Activated naive CD8-positive, alpha-beta T cell treated with anti-CD3 and anti-CD28 coated beads, Interleukin-2, amount 50 U/mL, for 16 hours (primary cell): ENCODE results near the gene OR6J1.
"Not testable (repeated sequence)": the region's sequence is repeated elsewhere in the genome, so short reads cannot be mapped to it uniquely, and the experiment has no call there.

ENCODE experiments used
- DNase-seq: peaks from one replicate; pipeline ENCODE4 v3.0.0-alpha.2; 2020; ENCODE audit warnings: low read depth, low spot score

OR6J1 gene

DNA sequence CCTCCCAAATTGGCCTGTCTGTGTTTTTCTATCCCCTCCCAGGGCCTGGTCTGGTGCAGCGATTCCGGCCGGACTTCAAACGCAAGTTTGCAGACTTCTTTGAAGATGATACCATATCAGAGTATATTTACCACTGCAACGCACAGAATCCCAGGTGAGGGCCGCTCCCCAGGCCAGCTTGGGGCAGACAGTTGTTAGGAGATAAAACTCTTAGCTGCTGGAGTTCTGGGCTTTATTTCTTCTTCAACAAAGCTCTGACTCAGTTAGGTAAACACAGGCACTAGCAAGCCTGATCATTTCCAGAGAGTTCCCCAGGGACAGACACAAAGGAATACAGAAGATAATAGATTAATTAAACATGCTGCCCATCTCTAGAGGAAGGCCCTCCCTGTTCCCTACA, 37.8 kb downstream of the OR6J1 start:
- DNase-seq, result no peak

DNA sequence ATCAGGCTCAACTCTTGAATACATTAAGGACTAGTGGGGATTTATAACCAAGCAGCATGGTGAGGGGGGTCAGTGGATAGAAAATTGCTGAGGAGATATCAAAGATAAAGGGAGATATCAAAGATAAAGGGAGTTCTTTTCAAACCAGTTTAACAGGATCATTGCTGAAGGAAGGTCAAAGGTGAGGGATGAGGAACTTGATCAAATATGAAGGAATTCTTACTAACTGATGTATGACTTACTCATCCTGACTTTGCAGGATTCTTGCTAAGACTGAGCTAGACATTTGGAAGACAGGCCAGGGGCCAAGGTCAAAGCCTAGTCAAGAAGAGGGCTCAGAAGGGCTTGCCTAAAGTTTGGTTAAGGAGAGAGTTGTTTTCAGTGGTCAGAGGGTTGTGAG, 41.3 kb downstream of the OR6J1 start:
- DNase-seq, result no peak

DNA sequence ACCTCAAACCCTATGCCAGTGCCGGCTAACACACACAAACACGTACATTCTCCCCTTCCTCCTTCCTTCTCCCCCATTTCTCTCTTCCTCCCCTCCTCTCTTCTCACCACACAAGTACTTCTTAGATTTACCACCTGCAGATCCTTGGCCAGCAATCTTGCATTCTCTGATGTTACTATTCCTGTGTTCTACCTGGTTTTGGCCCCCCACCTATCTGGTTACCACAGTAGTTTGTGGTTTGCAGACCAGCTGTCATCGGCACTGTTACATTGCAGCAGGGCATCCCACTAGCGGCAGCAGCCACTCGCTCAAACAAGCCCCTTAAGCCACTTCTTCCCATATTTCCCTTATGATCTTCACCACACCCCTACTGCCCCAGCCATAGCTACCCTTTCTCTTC, 42.2 kb downstream of the OR6J1 start:
- no peak for DNase-seq

DNA sequence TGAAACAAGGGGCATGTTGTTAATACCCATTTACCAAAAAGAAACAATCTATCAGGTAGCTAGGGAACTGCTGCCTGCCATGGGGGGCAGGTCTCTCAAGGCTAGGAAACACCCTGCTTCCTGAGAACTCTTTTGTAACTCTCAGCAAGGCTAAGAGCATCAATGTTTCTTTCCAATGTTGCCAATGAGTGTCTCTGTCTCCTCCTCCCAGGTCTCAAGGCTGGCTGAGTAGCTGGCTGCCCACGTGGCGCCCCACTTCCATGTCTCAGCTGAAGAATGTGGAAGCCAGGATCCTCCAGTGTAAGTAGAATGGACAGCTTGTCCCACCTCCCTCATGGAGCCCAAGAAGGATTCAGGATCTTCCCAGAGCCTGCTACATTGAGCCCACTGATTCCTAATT, 42.7 kb downstream of the OR6J1 start:
- DNase-seq, result no peak

DNA sequence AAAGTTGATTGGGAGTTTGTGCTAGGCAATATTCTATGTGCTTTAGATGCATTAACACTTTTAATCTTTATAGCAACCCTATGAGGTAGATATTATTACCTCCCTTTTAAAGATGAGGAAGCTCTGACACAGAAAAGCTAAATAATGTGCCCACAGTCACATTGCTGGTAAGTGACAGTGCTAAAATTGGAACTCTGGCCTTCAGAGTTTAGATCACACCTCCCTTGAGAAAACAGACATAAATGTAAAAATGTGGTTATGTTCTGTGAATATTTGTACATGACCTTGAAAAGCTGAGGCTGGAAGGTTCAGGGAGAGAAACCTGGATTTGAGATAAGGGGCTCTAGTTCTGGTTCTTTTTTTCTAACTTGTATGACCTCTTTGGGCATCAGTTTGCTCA, 44.1 kb downstream of the OR6J1 start:
- no peak for DNase-seq

DNA sequence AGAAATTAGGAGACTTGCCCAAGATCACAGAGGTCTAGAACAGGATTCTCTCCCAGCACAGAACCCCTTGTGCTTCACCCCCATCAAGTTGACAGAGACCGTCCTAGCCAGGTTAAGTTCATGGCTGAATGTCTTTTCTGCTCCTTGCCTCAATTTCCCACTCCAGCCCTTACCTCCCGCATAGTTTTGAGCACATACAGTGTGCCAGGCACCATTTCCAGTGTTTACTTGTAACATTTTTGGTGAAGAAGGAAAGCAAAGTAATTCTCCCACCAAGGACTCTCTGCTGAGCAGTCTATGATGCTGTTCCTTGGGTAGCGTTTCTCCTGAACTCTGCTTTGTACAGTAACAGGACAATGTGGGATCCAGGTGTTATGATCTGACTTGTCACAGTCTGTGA, 44.8 kb downstream of the OR6J1 start:
- DNase-seq, result no peak

DNA sequence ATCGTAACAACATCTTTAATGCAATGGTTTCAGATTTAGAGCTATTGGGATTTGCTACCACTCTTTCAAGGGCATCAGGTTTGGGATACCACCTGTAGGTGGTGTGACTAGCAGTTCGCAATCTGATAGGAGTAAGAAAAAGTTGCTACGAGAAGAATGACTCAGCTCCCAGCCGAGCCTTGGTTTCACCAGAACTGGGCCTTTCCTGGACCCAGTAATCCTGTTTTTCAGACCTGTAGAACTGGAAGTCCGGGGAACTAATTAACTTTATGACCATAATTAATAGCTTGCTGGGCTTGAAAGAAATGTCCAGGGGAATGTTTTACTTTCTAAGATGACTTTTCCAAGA, 45.3 kb downstream of the OR6J1 start:
- DNase-seq, result no peak

DNA sequence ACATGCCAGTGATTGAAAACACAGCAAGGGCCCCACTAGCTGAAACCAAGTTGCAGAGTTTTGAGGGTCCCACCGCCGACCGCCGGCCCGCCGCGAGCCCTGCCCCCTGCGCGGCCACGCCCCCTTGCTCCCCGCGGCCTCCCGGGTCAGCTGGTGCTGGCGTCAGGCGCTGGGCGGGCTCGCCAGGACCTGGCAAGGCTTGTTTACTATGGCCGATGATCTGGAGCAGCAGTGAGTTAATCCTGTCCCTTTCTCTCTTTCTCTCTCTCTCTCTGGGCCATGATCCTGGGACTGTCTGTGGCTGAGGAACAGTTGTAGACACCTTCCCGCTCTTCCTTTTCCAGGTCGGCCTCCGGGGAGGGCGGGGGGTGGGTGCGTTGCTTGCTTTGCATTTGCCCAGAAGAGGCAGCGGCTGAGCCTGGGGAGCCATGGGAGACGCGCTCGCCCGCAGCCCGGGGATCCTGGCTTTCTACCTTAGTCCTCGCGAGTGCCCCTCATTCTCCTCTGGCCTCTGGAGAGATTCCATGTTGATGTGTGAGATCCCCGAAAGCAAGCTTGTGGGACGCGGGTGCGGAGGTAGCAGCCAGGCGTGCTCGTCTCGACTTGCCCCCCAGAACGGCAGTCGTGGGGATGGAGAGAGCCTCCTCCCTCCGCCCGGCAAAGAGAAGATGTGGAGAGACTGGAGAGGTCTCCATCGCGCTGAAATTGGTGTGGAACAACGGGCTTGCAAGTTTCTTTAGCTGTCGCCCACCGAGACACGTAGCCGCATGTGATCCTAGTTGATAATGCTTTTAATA, 45.9 kb downstream of the OR6J1 start, which contains the start of gene ABHD4:
TSS of gene ABHD4 (plus strand) at position 202 of the 797 bp plus-strand sequence. CDS start at position 209, 7 bp downstream.
- DNase-seq, result no peak

DNA sequence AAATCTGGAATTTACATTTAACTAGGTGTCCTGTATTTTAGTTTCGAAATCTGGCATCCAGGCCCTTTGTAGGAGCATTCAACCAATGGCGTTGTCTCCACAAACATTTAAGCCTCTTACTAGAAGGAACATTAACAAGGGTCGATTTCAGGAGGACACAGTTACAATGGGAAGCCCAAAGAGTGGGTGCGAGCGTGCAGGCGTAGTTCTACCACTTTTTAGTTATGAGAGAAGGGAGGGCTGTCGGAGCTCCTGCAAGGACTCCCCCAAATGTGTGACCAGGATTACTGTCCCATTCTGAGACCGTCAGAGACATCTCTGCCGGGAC, 46.4 kb downstream of the OR6J1 start:
- DNase-seq, result no peak

DNA sequence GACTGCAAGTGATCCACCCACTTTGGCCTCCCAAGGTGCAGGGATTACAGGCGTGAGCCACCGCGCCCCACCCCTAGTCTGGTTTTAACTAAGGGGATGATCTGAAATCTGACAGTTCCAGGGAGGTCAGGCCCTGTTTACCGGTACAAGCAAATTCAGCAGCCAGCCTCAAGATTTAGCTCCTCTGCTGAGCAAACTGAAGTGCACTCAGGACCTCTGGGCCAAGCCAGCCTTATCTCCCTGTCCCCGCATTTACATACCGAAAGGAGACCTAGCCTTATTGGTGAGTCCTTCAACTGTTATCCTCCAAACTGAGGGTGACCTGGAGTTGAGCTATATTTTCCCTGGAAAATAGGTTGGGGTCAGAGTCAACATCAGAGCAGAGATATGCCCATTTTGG, 46.9 kb downstream of the OR6J1 start:
- DNase-seq, result no peak

DNA sequence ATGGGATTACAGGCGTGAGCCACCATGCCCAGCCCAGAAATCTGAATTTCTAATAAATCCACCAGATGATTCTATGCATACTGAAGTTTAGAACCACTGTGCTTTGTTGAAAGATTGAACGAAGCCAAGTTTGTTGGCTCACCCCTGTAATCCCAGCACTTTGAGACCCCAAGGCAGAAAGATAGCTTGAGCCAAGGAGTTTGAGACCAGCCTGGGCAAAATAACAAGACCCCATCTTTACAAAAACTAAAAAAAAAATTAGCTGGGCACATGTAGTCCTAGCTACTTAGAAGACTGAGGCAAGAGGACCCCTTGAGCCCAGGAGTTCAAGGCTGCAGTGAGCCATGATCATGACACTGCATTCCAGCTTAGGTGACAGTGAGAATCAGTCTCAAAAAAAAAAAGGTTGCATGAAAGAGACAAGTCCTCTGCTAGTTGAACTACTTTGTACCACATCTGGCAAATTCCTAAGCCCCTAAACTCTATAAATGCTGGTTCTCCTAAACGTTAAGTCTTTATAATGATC, 47.7 kb downstream of the OR6J1 start:
- DNase-seq, result no peak

DNA sequence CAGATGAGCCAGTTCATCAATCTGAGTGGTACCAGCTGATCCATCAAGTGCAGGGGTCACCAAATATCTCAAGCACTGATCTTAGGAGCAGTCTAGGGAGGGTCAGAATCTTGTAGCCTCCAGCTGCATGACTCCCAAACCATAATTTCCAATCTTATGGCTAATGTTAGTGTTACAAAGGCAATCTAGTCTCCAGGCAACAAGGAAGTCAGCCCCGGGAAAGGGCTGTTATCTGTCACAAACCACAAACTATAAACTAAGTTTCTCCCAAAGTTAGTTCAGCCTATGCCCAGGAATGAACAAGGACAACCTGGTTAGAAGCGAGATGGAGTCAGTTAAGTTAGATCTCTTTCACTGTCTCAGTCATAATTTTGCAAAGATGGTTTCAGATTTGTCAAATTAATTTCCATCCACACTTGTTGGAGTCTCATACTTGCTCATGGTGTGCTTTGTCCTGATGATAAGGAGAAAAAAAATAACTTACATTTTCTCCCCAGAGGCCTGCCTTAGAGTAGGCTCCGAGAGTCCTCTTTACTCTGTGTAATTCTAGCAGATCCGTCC, 49.9 kb downstream of the OR6J1 start:
- DNase-seq, result no peak

DNA sequence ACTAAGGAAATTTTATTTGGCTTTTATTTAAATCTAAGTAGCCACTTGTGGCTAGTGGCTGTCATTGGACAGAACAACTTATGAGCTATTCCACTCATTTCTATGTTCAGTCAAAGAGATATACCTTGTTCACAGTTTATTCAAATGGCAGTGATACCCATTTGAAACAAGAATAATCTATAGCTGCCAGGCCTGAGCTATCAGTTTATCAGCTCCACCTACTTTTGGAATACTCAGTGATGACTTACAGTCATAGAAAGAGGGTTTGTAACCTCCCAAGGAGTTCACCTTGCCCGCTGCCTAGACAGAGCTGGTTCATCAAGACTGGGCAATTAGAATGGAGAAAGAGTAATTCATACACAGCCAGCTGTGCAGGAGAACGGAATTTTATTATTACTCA, 50.6 kb downstream of the OR6J1 start:
- DNase-seq, result no peak

DNA sequence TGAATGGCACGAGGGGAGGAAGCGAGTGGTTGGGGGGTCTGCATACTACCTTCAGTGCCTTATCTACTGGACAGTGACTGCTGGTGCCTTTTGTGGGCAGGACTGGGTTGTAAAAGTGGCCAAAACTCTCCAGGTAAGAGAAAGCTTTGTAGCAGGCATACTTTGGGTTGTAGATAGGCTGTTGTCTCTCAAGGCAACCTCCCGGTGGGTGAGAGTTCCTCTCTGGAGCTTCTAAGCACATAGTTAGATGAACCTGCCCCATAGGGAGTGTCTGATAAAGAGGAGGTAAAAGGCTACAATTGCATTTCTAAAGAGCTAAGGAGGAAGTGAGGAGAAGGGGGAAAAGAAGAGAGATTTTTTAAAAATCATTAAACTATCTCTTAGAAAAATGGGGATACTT, 51.0 kb downstream of the OR6J1 start:
- DNase-seq, result no peak

DNA sequence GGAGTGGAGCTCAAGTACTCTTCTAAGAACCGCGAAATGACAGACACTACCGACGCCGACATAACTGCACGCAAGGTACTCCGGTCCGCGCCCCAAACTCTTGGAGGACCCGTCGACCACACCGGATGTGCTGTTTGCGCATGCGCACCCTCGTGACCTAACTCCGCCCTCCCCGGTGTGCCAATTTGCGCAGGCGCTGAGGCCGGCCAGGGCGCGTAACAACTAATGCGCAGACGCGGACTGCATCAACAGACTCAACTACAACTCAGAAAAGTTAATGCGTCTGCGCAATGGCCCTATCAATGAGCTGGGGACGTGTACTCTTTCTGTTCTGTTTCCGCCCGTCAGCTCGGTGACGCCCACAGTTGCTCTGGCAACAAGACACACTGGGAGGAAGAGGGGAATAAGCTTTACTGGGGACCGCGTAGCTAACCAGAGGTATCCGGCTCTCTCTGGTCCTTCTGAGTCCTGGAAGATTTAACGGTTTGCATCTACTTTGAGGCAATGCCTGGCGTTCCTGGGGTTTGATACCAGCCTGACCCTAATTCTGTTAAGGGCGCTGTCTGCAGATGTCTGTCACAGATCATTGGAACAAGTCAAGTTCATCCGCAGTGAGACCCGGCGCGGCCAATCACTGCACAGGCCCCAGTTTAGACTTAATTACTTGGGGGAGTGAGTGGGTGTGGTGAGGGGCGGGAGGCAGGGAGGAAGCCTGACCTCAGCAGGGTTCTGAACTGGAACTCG, 54.9 kb downstream of the OR6J1 start, which contains the start of gene DAD1:
TSS of gene DAD1 (minus strand) at position 129 of the 744 bp plus-strand sequence. CDS start at position 62, 67 bp downstream.
- peak; percentile 97 for DNase-seq

DNA sequence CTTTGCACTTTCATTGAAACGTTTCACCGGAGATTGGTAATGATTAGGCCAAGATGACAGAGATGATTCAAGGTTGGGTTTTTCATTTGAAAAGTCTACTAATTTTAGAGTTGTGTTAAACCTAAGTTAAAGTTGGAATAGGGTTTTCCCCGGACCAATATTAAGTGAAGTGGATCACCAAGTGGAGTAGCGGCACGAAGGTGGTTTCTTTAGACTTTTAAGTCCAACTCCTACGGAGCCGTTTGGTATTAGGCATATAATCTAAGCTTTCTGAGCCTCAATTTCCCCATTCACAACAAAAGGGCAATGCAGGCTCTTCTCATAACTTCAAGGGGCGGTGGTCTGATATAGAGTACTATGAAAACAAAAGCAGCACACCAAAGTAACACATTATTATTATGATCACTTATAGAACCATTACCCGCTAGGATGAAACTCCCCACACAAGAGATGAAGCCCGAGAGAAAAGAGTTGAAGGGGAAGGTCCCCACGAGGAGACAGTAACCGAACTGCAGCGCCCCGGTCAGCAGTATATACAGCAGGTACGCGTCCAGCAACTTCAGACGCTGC, 55.5 kb downstream of the OR6J1 start:
- DNase-seq, result no peak

DNA sequence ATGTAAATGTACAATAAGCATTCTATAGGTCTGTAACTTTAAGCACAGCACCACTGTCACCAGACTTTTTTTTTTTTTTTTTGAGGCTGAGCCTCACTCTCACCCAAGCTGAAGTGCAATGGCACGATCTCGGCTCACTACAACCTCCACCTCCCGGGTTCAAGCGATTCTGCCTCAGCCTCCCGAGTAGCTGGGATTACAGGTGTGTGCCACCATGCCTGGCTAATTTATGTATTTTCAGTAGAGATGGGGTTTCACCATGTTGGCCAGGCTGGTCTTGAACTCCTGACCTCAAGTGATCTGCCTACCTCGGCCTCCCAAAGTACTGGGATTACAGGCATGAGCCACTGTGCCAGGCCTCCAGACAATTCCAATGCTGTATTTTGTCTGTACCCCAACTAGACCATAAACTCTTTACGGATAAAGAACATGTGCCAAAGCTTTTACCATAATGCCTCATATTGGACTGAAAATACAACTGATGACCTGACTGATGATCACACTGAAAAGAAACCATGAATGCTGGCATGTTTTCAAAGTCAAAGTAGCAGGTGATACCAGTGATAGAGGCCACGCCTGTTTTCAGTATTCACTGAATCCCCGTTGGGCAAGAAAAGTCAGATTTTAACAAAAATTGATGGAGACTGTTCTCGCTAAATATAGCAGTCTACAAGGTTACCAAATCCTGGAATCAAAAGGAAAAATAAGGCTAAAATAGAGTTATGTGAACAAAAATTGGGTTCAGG, 56.3 kb downstream of the OR6J1 start:
- DNase-seq, result not testable (repeated sequence)

DNA sequence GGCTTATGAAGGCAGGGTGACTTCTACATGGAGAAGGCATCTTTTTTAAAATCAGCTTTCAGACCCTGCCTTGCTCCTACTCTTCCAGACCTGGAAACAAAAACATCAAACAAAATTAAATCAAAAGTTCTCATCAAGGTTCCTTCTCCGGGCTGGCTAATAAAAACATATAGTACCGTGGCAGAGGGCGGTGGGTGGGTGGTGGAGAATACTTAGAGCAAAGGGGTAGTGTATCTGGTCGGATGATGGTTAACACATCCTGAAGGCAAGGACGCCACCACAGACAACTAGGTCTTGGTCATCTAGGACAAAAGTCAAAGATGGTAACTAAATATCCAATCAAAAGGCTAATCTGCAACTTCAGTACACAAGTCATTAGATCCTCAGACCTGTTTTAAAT, 56.9 kb downstream of the OR6J1 start:
- DNase-seq, result no peak

DNA sequence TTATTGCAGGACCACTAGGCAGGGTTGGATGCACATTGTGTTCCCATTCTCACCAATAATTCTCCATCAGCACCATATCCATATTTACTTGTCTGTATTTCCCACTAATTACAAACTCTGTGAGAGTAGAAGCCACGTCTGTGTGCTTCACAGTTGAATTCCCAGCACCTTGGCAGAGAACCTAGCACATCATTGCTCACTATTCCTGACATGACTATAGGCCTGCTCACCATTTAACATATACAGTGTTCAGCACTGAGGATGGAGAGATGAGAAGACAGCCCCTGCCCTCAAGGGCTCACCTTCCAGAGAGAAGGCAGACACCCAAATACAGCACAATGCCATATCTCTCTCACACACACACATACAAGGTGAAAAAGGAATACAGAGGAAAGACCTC, 60.2 kb downstream of the OR6J1 start:
- DNase-seq, result no peak
